Mesenchymal stem cell (in vitro differentiated cells and primary cell): ENCODE results near the gene APEX1.

Experiments
- DNase-seq: peaks from one replicate; pipeline ENCODE4 v3.0.0-alpha.2; 2013
- H2AFZ ChIP-seq: one replicate; pipeline ENCODE4 v1.6.1; 2013; ENCODE audit warnings: low read depth, mild to moderate bottlenecking, control low read depth, inconsistent platforms, low read length, moderate library complexity
- H2AK5ac ChIP-seq: 2 replicates; pipeline ENCODE4 v1.6.1; 2013; ENCODE audit warnings: low read length, moderate library complexity, mild to moderate bottlenecking, inconsistent platforms; ENCODE audit not compliant: severe bottlenecking
- H2BK120ac ChIP-seq: one replicate; pipeline ENCODE4 v1.6.1; 2013; ENCODE audit warnings: low read depth, mild to moderate bottlenecking, inconsistent platforms, low read length, moderate library complexity
- H2BK12ac ChIP-seq, 2 experiments: one replicate each; pipeline ENCODE4 v1.6.1; 2013; ENCODE audit warnings: inconsistent platforms in 2 of 2, low read length in 2 of 2, mild to moderate bottlenecking in 2 of 2, moderate library complexity in 2 of 2, control low read depth in 1 of 2
- H2BK15ac ChIP-seq: one replicate; pipeline ENCODE4 v1.6.1; 2013; ENCODE audit warnings: mild to moderate bottlenecking, low read depth, inconsistent platforms; ENCODE audit not compliant: poor library complexity, severe bottlenecking
- H2BK5ac ChIP-seq: 2 replicates; pipeline ENCODE4 v1.6.1; 2013; ENCODE audit warnings: low read depth, mild to moderate bottlenecking, low read length, control low read depth, inconsistent platforms; ENCODE audit not compliant: poor library complexity, severe bottlenecking
- H3K14ac ChIP-seq, 2 experiments: one replicate each; pipeline ENCODE4 v1.6.1; 2013; ENCODE audit warnings: inconsistent platforms in 2 of 2, low read length in 2 of 2, control low read depth in 1 of 2, mild to moderate bottlenecking in 1 of 2, moderate library complexity in 1 of 2
- H3K18ac ChIP-seq, 2 experiments: one replicate each; pipeline ENCODE4 v1.6.1; 2013; ENCODE audit warnings: inconsistent platforms in 2 of 2, low read length in 2 of 2, control low read depth in 1 of 2, low read depth in 1 of 2, mild to moderate bottlenecking in 1 of 2
- H3K23ac ChIP-seq, 2 experiments: one replicate each; pipeline ENCODE4 v1.6.1; 2013; ENCODE audit warnings: inconsistent platforms in 2 of 2, low read length in 2 of 2, mild to moderate bottlenecking in 2 of 2, moderate library complexity in 2 of 2, control low read depth in 1 of 2
- H3K27ac ChIP-seq: 2 replicates; pipeline ENCODE4 v1.5.1; 2013; ENCODE audit warnings: mild to moderate bottlenecking, moderate library complexity, low read length, control low read depth, inconsistent platforms; ENCODE audit not compliant: poor library complexity, severe bottlenecking
- H3K27me3 ChIP-seq, 2 experiments: 2 replicates each; pipeline versions ENCODE4 v1.6.1 to v1.7.0; 2013; ENCODE audit warnings: low read length in 2 of 2, mild to moderate bottlenecking in 2 of 2, moderate library complexity in 2 of 2, control low read depth in 1 of 2, inconsistent platforms in 1 of 2; ENCODE audit not compliant: control insufficient read depth in 1 of 2, insufficient read depth in 1 of 2
- H3K36me3 ChIP-seq, 2 experiments: 2 replicates each; pipeline versions ENCODE4 v1.6.1 to v1.7.0; 2013; ENCODE audit warnings: low read length in 2 of 2, control low read depth in 1 of 2, inconsistent platforms in 1 of 2, low read depth in 1 of 2, mild to moderate bottlenecking in 1 of 2; ENCODE audit not compliant: insufficient read depth in 2 of 2, control insufficient read depth in 1 of 2
- H3K4ac ChIP-seq, 2 experiments: one replicate each; pipeline ENCODE4 v1.6.1; 2013; ENCODE audit warnings: inconsistent platforms in 2 of 2, low read length in 2 of 2, mild to moderate bottlenecking in 2 of 2, moderate library complexity in 2 of 2, control low read depth in 1 of 2, low read depth in 1 of 2
- H3K4me1 ChIP-seq: 2 replicates; pipeline ENCODE4 v1.6.1; 2013; ENCODE audit warnings: low read depth, low read length, control low read depth; ENCODE audit not compliant: control insufficient read depth, insufficient read depth
- H3K4me2 ChIP-seq: 2 replicates; pipeline ENCODE4 v1.6.1; 2013; ENCODE audit warnings: low read length, mild to moderate bottlenecking, inconsistent platforms; ENCODE audit not compliant: poor library complexity, severe bottlenecking
- H3K4me3 ChIP-seq, 2 experiments: 2 replicates each; pipeline versions ENCODE4 v1.5.1 to v1.7.0; 2013; ENCODE audit warnings: low read length in 2 of 2, mild to moderate bottlenecking in 2 of 2, control low read depth in 1 of 2, low read depth in 1 of 2; ENCODE audit not compliant: insufficient read depth in 1 of 2
- H3K79me1 ChIP-seq: replicated peaks from 2 replicates; pipeline ENCODE4 v1.6.1; 2013; ENCODE audit warnings: mild to moderate bottlenecking, control low read depth, low read length, inconsistent platforms; ENCODE audit not compliant: poor library complexity, severe bottlenecking
- H3K9ac ChIP-seq: 2 replicates; pipeline ENCODE4 v1.7.0; 2013; ENCODE audit warnings: mild to moderate bottlenecking, low read length, moderate library complexity
- H3K9me3 ChIP-seq: 2 replicates; pipeline ENCODE4 v1.7.0; 2013; ENCODE audit warnings: mild to moderate bottlenecking, low read length; ENCODE audit not compliant: control insufficient read depth
- H4K8ac ChIP-seq: one replicate; pipeline ENCODE4 v1.6.1; 2013; ENCODE audit warnings: inconsistent platforms, mild to moderate bottlenecking, low read length, moderate library complexity
- H4K91ac ChIP-seq: one replicate; pipeline ENCODE4 v1.6.1; 2013; ENCODE audit warnings: mild to moderate bottlenecking, low read length, inconsistent platforms
- WGBS: methylation state at CpG from one replicate; pipeline ENCODE4 v1.1.7; 2013; ENCODE audit warnings: mixed read lengths; 5-methylcytosine and 5-hydroxymethylcytosine counted together

APEX1 gene

GRCh38 chr14:20498622-20499021, 43.6 kb downstream of the APEX1 start:
- H2BK5ac ChIP-seq = no peak overlapping the region
- no peak overlapping the region for H3K14ac ChIP-seq
- H2BK120ac ChIP-seq = no peak overlapping the region
- no peak overlapping the region for H2BK15ac ChIP-seq
- no peak overlapping the region for H3K23ac ChIP-seq
- no peak overlapping the region for H3K4ac ChIP-seq
- H2BK12ac ChIP-seq = no peak overlapping the region
- no peak overlapping the region for H4K8ac ChIP-seq
- no peaks in the 10 kb centered on the region for H3K79me1 ChIP-seq
- no peak overlapping the region for H2AK5ac ChIP-seq
- H2AFZ ChIP-seq = no peak overlapping the region
- H3K9me3 ChIP-seq = no peaks in the 10 kb centered on the region
- DNase-seq = no peak
- no peak overlapping the region for H3K4me3 ChIP-seq
- H3K36me3 ChIP-seq = no peaks in the 10 kb centered on the region
- no peak overlapping the region for H4K91ac ChIP-seq
- no peak overlapping the region for H3K4me2 ChIP-seq
- 87% methylated on average over 2 of the region's 2 CpGs for WGBS
- H3K27me3 ChIP-seq = no peaks in the 10 kb centered on the region
- H3K9ac ChIP-seq = no peak overlapping the region
- H3K4me1 ChIP-seq = no peaks in the 10 kb centered on the region
- H3K27ac ChIP-seq = no peak overlapping the region
- H3K18ac ChIP-seq = no peak overlapping the region

- DNase-seq = no peak
- Histone ChIP-seq H4K8ac (no peak overlapping the region), H3K27me3 (no peaks in the 10 kb centered on the region), H2AK5ac (no peak overlapping the region), H3K9me3 (no peaks in the 10 kb centered on the region), H2BK5ac (no peak overlapping the region), H4K91ac (no peak overlapping the region), H3K9ac (no peak overlapping the region), H2BK12ac (no peak overlapping the region), H2BK15ac (no peak overlapping the region), H3K4me3 (no peak overlapping the region), H3K18ac (no peak overlapping the region), H3K79me1 (no peaks in the 10 kb centered on the region), H3K27ac (no peak overlapping the region), H3K36me3 (no peaks in the 10 kb centered on the region), H3K4me1 (no peaks in the 10 kb centered on the region), H3K4me2 (no peak overlapping the region), H3K23ac (no peak overlapping the region), H3K4ac (no peak overlapping the region), H2AFZ (no peak overlapping the region), H3K14ac (no peak overlapping the region), H2BK120ac (no peak overlapping the region)
- 90% methylated on average over 4 of the region's 4 CpGs for WGBS
Measured at GRCh38 chr14:20499108-20499507, 44.1 kb downstream of the APEX1 start.

- H3K27ac ChIP-seq = no peak overlapping the region
- no peak overlapping the region for H3K14ac ChIP-seq
- no peak overlapping the region for H3K4me2 ChIP-seq
- no peak overlapping the region for H3K4ac ChIP-seq
- H3K23ac ChIP-seq = no peak overlapping the region
- no peak overlapping the region for H4K8ac ChIP-seq
- no peak overlapping the region for H2BK15ac ChIP-seq
- no peak overlapping the region for H2BK5ac ChIP-seq
- H3K36me3 ChIP-seq = no peaks in the 10 kb centered on the region
- no peak overlapping the region for H2BK120ac ChIP-seq
- no peak overlapping the region for H3K18ac ChIP-seq
- H3K79me1 ChIP-seq = no peaks in the 10 kb centered on the region
- no peak for DNase-seq
- no peak overlapping the region for H2BK12ac ChIP-seq
- H4K91ac ChIP-seq = no peak overlapping the region
- H3K9me3 ChIP-seq = no peaks in the 10 kb centered on the region
- 93% methylated on average over 5 of the region's 5 CpGs for WGBS
- H2AK5ac ChIP-seq = no peak overlapping the region
- no peaks in the 10 kb centered on the region for H3K4me1 ChIP-seq
- no peaks in the 10 kb centered on the region for H3K27me3 ChIP-seq
- no peak overlapping the region for H2AFZ ChIP-seq
- no peak overlapping the region for H3K4me3 ChIP-seq
- no peak overlapping the region for H3K9ac ChIP-seq
Measured at GRCh38 chr14:20499881-20500280, 44.9 kb downstream of the APEX1 start.

- no peak overlapping the region for H3K4me3 ChIP-seq
- no peak overlapping the region for H2BK5ac ChIP-seq
- no CpG with 5 or more reads among the region's 2 CpGs for WGBS
- no peaks in the 10 kb centered on the region for H3K4me1 ChIP-seq
- H2AK5ac ChIP-seq = no peak overlapping the region
- no peak overlapping the region for H2BK12ac ChIP-seq
- H3K79me1 ChIP-seq = no peaks in the 10 kb centered on the region
- no peaks in the 10 kb centered on the region for H3K27me3 ChIP-seq
- no peak for DNase-seq
- no peak overlapping the region for H3K14ac ChIP-seq
- H4K8ac ChIP-seq = no peak overlapping the region
- H3K36me3 ChIP-seq = no peaks in the 10 kb centered on the region
- H3K4me2 ChIP-seq = no peak overlapping the region
- H2BK15ac ChIP-seq = no peak overlapping the region
- H3K4ac ChIP-seq = no peak overlapping the region
- H3K18ac ChIP-seq = no peak overlapping the region
- no peak overlapping the region for H2BK120ac ChIP-seq
- no peak overlapping the region for H4K91ac ChIP-seq
- no peaks in the 10 kb centered on the region for H3K9me3 ChIP-seq
- H3K9ac ChIP-seq = no peak overlapping the region
- H2AFZ ChIP-seq = no peak overlapping the region
- no peak overlapping the region for H3K27ac ChIP-seq
- no peak overlapping the region for H3K23ac ChIP-seq
Measured at GRCh38 chr14:20501346-20501745, 46.3 kb downstream of the APEX1 start.
